H1 (cell line): ENCODE data around the gene TUBGCP3. TPM values are rescaled to one million over a fixed set of nuclear protein-coding genes. Genes with fewer than 3 reads are reported as not detected.

ENCODE experiments used
- CTBP2 ChIP-seq: IDR thresholded peaks from 2 replicates; pipeline ENCODE4 v1.7.0; 2011; ENCODE audit warnings: borderline replicate concordance, mild to moderate bottlenecking, moderate library complexity, mixed read lengths, low read length; ENCODE audit not compliant: insufficient read depth, insufficient read length
- MAFK ChIP-seq: IDR thresholded peaks from 2 replicates; pipeline ENCODE4 v1.6.1; 2012; ENCODE audit warnings: low read depth, mild to moderate bottlenecking, improper control_type of control experiment, low read length
- PHF8 ChIP-seq: fragments of 200-600 bp; sonication (generic); conservative IDR thresholded peaks from 2 replicates; pipeline ENCODE4 v1.7.1; 2012; ENCODE audit warnings: low read depth, mild to moderate bottlenecking, inconsistent platforms, low read length, moderate library complexity
- RAD21 ChIP-seq, 2 experiments: IDR thresholded peaks in 1 of 2; conservative IDR thresholded peaks in 1 of 2; 2 replicates each; pipeline ENCODE4 v1.6.1; 2011; ENCODE audit warnings: low read depth in 2 of 2, low read length in 2 of 2, improper control_type of control experiment in 1 of 2, inconsistent platforms in 1 of 2, mild to moderate bottlenecking in 1 of 2, moderate library complexity in 1 of 2
- SP2 ChIP-seq: IDR thresholded peaks from 2 replicates; pipeline ENCODE4 v1.6.1; 2012; ENCODE audit warnings: mild to moderate bottlenecking, low read length, inconsistent platforms
- polyA plus RNA-seq, 7 experiments: library from polyadenylated mRNA; depleted of rRNA in 3 of 7; stranded (reverse) in 5 of 7; unstranded in 2 of 7; fragments of >200 nt in 5 of 7; fragments of 200-250 nt in 2 of 7; gene quantifications; 1 replicate in 5 of 7; 2 replicates in 1 of 7; 4 replicates in 1 of 7; pipeline versions ENCODE4 v1.2.1 to v1.2.3, GENCODE V29; 2011 to 2013; ENCODE audit warnings: missing spikeins in 2 of 7, mixed read lengths in 2 of 7
- total RNA-seq: library from RNA; stranded (reverse); fragmentation: NEBNext Ultra II Directional; extraction: Animal tissue kit (Norgen Biotek cat#: 25700); gene quantifications from 2 replicates; pipeline ENCODE4 v1.2.1, GENCODE V29; 2021
- TF ChIP-seq, protein P1 (sequence below): IDR thresholded peaks from 2 replicates; pipeline ENCODE4 v1.6.1; 2011; ENCODE audit warnings: low read depth, mild to moderate bottlenecking, low read length; ENCODE audit not compliant: insufficient read depth
- TF ChIP-seq, protein P2 (sequence below): IDR thresholded peaks from 2 replicates; pipeline ENCODE4 v1.6.1; 2012; ENCODE audit warnings: inconsistent platforms

The TUBGCP3 gene
- total and polyA plus RNA-seq, 2 of the 8 experiments (the other 6 are each of a cell fraction or from before 2014, with no cell fraction given) = 27.0 to 31.7 TPM

DNA sequence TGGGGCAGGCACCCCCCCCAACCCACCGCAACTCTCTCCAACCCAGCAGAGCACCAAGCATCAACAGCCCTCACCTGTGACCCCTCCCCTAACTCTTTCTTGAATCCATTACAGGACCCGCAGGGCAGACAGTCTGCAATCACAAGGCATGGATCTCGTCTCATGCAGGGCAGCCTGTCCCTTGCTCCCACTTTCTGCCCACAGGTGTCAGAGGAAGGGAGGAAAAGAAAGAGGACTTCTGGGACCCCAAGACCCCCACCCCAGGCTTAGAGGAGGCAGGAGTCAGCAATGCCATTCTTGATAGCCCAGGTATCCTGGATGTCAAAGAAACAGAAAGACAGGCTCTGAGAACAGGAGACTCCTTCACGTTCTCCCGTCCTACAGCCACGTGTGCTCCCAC lies 47.4 kb upstream of the TUBGCP3 start (continued):
- TF ChIP-seq RAD21 (IDR thresholded peaks at IDR 0.05 in 1 of 2, conservative IDR thresholded peaks at IDR 0.05 in 1 of 2; ENCODE audit: low read depth in 2 of 2, low read length in 2 of 2) = no peak
- TF ChIP-seq PHF8 = no peak
- no peak for TF ChIP-seq SP2
- TF ChIP-seq MAFK = no peak
- TF ChIP-seq, protein P1, sequence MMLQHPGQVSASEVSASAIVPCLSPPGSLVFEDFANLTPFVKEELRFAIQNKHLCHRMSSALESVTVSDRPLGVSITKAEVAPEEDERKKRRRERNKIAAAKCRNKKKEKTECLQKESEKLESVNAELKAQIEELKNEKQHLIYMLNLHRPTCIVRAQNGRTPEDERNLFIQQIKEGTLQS = no peak
- TF ChIP-seq, protein P2, sequence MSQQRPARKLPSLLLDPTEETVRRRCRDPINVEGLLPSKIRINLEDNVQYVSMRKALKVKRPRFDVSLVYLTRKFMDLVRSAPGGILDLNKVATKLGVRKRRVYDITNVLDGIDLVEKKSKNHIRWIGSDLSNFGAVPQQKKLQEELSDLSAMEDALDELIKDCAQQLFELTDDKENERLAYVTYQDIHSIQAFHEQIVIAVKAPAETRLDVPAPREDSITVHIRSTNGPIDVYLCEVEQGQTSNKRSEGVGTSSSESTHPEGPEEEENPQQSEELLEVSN = no peak
- no peak for TF ChIP-seq CTBP2
